Measurements from ENCODE around the gene LASP1NB.
"Not testable (repeated sequence)": the region's sequence is repeated elsewhere in the genome, so short reads cannot be mapped to it uniquely, and the experiment has no call there.

LASP1NB gene

DNA sequence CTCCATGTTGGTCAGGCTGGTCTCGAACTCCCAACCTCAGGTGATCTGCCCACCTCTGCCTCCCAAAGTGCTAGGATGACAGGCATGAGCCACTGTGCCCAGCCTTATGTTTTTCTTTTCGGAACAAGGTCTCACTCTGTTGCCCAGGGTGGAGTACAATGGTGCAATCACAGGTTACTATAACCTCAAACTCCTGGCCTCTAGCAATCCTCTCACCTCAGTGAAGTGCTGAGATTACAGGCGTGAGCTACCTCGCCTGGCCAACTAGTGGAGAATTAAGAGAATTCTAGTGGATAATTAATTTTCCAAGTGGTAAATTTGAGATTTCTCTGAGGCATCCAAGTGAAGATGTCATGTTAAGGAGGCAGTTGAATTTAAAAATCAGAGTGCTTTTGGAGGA is 44.7 kb downstream of the LASP1NB start:
- no peak for DNase-seq

DNA sequence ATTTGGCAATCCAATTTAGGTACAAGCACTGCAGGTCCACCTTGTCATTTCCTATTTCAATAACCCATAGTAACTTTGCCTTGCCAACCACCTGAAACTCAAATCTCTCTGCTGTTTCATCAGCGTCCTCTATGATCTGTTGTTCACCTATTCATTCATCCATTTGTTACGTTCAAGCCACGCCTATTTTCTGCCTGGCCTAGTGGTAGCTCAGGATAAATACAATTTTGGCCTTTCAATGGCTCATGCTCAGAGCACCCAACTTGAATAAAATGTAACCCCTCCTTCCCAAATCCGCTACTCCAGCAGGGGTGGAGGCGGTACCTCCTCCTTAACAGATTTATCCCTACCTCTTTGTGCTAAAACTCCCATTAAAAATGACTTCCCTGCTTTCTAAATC is 45.4 kb downstream of the LASP1NB start:
- no peak for DNase-seq

DNA sequence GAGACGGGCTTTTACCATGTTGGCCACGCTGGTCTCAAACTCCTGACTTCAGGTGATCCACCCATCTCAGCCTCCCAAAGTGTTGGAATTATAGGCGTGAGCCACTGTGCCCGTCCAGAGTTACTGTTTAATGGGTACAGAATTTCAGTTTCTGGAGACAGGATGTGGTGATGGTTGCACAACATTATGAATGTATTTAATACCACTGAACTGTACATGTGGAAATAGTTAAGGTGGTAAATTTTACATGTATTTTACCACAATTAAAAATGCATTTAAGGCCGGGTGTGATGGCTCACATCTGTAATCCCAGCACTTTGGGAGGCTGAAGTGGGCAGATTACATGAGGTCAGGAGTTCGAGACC is 50.8 kb downstream of the LASP1NB start:
- DNase-seq, result not testable (repeated sequence)

DNA sequence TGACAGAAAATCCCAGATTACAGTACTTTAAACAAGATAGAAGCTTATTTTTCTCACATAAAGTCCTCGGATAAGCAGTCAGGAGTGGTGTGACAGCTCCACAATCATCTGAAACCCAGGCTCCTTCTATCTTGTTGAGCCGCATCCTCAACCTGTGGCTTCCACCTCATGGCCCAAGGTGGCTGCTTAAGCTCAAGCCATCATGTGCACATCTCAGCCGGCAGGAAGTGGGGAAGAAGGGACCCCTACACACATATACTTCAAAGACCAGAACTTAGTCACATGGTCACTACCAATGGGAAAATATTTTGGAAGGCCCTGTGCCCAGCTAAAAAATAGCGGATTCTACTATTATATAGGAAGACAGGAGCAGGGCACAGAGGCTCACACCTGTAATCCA is 52.8 kb downstream of the LASP1NB start:
- no peak for DNase-seq

Data from stimulated activated CD4-positive, alpha-beta T cell treated with anti-CD3 and anti-CD28 coated beads, Interleukin-4, amount 100 ng/mL, for 4 hours (primary cell).